Measurements from ENCODE around the gene ITPR1.
A peak's percentile ranks its signal among the peaks of the same experiment; 100 is the strongest.

Gene ITPR1

DNA sequence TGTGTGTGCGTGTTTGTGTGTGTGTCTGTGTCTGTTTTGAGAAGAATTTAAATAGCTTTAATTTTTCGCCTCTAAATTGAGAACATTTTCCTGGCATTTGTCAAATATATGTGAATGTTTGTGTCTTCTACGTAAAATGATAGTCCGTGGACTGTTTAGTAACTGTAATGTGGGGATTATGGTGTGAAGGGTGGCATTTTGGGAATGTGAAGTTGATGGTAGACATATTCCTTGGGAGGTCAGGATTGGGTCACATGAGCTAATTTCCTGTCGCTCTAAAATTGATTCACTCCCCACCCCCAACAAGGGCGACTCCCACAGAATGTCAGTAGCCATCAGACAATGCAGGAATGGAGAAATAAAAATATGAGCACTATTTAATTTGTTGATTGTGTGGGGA is 107.3 kb downstream of the ITPR1 start:
- H3K4me3 ChIP-seq (ENCODE audit: low read depth, low read length), result no peak overlapping the region
- DNase-seq, result peak; percentile 28
- no peaks in the 10 kb centered on the region for H3K36me3 ChIP-seq (replicated peaks)
- in situ Hi-C loops (cut with HindIII; ENCODE audit: low pct_ligation_motif_present, low sequenced_read_pairs), result no loop called here
- no peak overlapping the region for H3K27ac ChIP-seq
- TF ChIP-seq, protein P1, sequence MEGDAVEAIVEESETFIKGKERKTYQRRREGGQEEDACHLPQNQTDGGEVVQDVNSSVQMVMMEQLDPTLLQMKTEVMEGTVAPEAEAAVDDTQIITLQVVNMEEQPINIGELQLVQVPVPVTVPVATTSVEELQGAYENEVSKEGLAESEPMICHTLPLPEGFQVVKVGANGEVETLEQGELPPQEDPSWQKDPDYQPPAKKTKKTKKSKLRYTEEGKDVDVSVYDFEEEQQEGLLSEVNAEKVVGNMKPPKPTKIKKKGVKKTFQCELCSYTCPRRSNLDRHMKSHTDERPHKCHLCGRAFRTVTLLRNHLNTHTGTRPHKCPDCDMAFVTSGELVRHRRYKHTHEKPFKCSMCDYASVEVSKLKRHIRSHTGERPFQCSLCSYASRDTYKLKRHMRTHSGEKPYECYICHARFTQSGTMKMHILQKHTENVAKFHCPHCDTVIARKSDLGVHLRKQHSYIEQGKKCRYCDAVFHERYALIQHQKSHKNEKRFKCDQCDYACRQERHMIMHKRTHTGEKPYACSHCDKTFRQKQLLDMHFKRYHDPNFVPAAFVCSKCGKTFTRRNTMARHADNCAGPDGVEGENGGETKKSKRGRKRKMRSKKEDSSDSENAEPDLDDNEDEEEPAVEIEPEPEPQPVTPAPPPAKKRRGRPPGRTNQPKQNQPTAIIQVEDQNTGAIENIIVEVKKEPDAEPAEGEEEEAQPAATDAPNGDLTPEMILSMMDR (IDR thresholded peaks at IDR 0.05; ENCODE audit: low read depth, low read length, missing control alignments), result no peak
- no peaks in the 10 kb centered on the region for H3K27me3 ChIP-seq (replicated peaks)

GRCh38 chr3:4601892-4602291 is 108.7 kb downstream of the ITPR1 start:
- TF ChIP-seq, protein P1 (IDR thresholded peaks at IDR 0.05; ENCODE audit: low read depth, low read length, missing control alignments), result no peak
- Histone ChIP-seq H3K27me3 (replicated peaks) (no peaks in the 10 kb centered on the region), H3K36me3 (replicated peaks) (no peaks in the 10 kb centered on the region), H3K4me3 (ENCODE audit: low read depth, low read length) (no peak overlapping the region), H3K27ac (no peak overlapping the region)
- DNase-seq, result no peak
- in situ Hi-C loops (cut with HindIII; ENCODE audit: low pct_ligation_motif_present, low sequenced_read_pairs), result no loop called here

DNA sequence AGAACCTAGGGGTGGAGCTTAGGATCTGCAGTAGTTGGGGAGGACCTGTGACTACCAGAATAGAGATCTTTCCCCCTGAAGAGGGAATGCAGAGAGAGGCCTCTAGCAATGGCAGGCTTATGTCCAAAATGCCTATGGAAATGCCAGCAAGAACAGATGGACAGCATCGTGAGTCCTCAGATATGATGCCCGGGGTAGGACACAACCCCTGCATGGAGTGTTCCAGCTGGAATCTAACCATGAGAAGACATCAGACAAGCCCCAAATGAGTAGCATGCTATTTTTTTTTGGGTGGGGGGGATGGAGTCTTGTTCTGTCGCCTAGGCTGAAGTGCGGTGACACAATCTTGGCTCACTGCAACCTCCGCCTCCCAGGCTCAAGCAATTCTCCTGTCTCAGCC is 111.5 kb downstream of the ITPR1 start:
- no peaks in the 10 kb centered on the region for H3K36me3 ChIP-seq (replicated peaks)
- in situ Hi-C loops (cut with HindIII; ENCODE audit: low pct_ligation_motif_present, low sequenced_read_pairs), result no loop called here
- H3K27ac ChIP-seq, result no peak overlapping the region
- no peak overlapping the region for H3K4me3 ChIP-seq (ENCODE audit: low read depth, low read length)
- TF ChIP-seq, protein P1 (IDR thresholded peaks at IDR 0.05; ENCODE audit: low read depth, low read length, missing control alignments), result no peak
- no peak for DNase-seq
- no peaks in the 10 kb centered on the region for H3K27me3 ChIP-seq (replicated peaks)

- Histone ChIP-seq H3K27me3 (replicated peaks) (no peaks in the 10 kb centered on the region), H3K36me3 (replicated peaks) (no peaks in the 10 kb centered on the region), H3K4me3 (ENCODE audit: low read depth, low read length) (no peak overlapping the region), H3K27ac (no peak overlapping the region)
- DNase-seq, result no peak
- TF ChIP-seq, protein P1 (IDR thresholded peaks at IDR 0.05; ENCODE audit: low read depth, low read length, missing control alignments), result no peak
- in situ Hi-C loops (cut with HindIII; ENCODE audit: low pct_ligation_motif_present, low sequenced_read_pairs), result no loop called here
These were observed 113.8 kb downstream of the ITPR1 start for GRCh38 chr3:4606911-4607310.

DNA sequence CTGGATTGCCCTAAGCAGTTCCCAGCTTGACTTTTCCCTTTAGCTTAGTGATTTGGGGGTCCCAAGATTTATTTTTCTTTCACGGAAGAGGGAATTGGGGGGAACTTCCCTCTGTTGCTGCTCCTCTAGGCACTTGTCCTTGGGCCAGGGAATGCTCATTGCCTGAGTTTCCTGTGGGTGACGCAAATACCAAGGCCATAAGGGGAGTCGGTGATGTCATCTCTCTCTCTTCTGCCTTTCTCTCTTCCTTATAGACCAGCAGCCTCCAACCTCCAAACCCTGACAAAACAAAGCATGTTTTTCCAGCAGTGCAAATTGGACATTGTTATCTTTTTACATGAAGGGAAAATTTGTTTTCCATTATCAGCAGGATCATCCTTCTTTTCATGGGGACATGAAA is 120.2 kb downstream of the ITPR1 start:
- TF ChIP-seq, protein P1 (IDR thresholded peaks at IDR 0.05; ENCODE audit: low read depth, low read length, missing control alignments), result no peak
- Histone ChIP-seq H3K27me3 (replicated peaks) (no peaks in the 10 kb centered on the region), H3K36me3 (replicated peaks) (no peaks in the 10 kb centered on the region), H3K4me3 (ENCODE audit: low read depth, low read length) (no peak overlapping the region), H3K27ac (no peak overlapping the region)
- in situ Hi-C loops (cut with HindIII; ENCODE audit: low pct_ligation_motif_present, low sequenced_read_pairs), result no loop called here
- no peak for DNase-seq

GRCh38 chr3:4614070-4614469 is 120.9 kb downstream of the ITPR1 start:
- Histone ChIP-seq H3K36me3 (replicated peaks) (no peaks in the 10 kb centered on the region), H3K27ac (no peak overlapping the region), H3K27me3 (replicated peaks) (no peaks in the 10 kb centered on the region), H3K4me3 (ENCODE audit: low read depth, low read length) (no peak overlapping the region)
- TF ChIP-seq, protein P1 (IDR thresholded peaks at IDR 0.05; ENCODE audit: low read depth, low read length, missing control alignments), result no peak
- DNase-seq, result no peak
- in situ Hi-C loops (cut with HindIII; ENCODE audit: low pct_ligation_motif_present, low sequenced_read_pairs), result no loop called here
